Measurements from ENCODE around the gene CCDC188. TPM values are rescaled to one million over a fixed set of nuclear protein-coding genes. Genes with fewer than 3 reads are reported as not detected.

The CCDC188 gene
- total RNA-seq, 1 donor from 2014 or later: 1.6 TPM

DNA sequence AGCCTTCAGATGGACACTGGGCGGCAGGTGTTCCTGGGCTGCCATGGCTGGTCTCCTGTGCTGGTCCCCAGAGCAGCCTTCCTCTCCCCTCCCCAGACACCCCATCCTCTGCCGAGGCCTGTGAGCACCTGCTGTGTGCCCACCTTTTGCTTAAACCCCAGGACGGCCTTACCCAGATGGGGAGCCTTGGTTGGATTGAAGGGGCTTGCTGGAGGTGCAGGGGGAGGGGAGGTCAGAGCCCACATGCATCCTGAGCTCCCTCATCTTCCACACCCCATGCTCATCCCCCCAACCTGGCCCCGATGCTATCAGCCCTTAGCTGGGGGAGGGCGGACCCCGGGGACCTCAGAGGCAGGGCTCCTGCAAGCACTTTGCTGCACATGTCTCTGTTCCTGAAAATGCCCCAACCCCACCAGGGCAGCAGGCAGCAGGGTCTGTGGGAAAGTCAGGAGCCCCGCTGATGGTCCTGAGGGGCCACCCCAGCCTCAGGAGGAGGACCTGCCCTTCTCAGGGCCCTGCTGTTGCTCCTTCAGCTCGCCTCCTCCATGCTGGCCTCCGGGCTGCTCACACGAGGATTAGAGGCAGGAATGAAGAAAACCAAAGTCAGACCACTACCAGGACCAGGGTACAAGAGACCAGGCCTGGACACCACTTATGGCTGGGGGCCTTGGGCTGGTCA, 41.6 kb upstream of the CCDC188 start:
- intact Hi-C loops (cut with DNase I): no loop called here
- H3K9me3 ChIP-seq: no peaks in the 10 kb centered on the region
- H3K27me3 ChIP-seq: no peaks in the 10 kb centered on the region
- no peaks in the 10 kb centered on the region for H3K36me3 ChIP-seq
- ATAC-seq: no peak
- no peaks in the 10 kb centered on the region for H3K4me1 ChIP-seq
- TF ChIP-seq, protein P1, sequence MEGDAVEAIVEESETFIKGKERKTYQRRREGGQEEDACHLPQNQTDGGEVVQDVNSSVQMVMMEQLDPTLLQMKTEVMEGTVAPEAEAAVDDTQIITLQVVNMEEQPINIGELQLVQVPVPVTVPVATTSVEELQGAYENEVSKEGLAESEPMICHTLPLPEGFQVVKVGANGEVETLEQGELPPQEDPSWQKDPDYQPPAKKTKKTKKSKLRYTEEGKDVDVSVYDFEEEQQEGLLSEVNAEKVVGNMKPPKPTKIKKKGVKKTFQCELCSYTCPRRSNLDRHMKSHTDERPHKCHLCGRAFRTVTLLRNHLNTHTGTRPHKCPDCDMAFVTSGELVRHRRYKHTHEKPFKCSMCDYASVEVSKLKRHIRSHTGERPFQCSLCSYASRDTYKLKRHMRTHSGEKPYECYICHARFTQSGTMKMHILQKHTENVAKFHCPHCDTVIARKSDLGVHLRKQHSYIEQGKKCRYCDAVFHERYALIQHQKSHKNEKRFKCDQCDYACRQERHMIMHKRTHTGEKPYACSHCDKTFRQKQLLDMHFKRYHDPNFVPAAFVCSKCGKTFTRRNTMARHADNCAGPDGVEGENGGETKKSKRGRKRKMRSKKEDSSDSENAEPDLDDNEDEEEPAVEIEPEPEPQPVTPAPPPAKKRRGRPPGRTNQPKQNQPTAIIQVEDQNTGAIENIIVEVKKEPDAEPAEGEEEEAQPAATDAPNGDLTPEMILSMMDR (IDR thresholded peaks at IDR 0.05): no peak
- H3K27ac ChIP-seq: no peak overlapping the region
- H3K4me3 ChIP-seq: no peak overlapping the region
- no peak for DNase-seq

DNA sequence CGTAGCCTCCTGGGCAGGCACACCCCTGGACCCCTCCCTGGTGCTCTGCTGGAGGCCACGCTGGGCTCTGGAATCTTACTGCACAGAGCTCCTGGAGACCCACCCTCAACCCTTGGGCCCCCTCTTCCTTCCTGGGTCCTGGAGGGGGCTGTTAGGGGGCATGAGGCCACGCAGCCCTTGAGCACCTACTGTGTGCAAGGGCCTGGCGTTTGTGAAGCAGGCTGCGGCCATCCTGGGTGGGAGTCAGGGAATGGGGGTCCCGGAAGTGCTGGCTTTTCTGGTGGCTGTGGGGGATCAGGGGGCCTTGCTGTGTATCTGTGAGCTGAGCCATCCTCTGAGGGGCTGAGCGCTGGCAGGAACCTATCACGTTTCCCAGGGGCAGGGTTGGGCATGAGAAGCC, 40.9 kb upstream of the CCDC188 start:
- no peaks in the 10 kb centered on the region for H3K36me3 ChIP-seq
- H3K4me3 ChIP-seq: no peak overlapping the region
- TF ChIP-seq, protein P1 (IDR thresholded peaks at IDR 0.05): no peak
- H3K9me3 ChIP-seq: no peaks in the 10 kb centered on the region
- ATAC-seq (no peak), DNase-seq (no peak)
- no peak overlapping the region for H3K27ac ChIP-seq
- H3K4me1 ChIP-seq: no peaks in the 10 kb centered on the region
- intact Hi-C loops (cut with DNase I): no loop called here
- no peaks in the 10 kb centered on the region for H3K27me3 ChIP-seq

- H3K27me3 ChIP-seq: no peaks in the 10 kb centered on the region
- no peak overlapping the region for H3K4me3 ChIP-seq
- H3K36me3 ChIP-seq: no peaks in the 10 kb centered on the region
- DNase-seq (no peak), ATAC-seq (no peak)
- intact Hi-C loops (cut with DNase I): no loop called here
- TF ChIP-seq, protein P1 (IDR thresholded peaks at IDR 0.05): no peak
- H3K4me1 ChIP-seq: no peaks in the 10 kb centered on the region
- H3K9me3 ChIP-seq: no peaks in the 10 kb centered on the region
- H3K27ac ChIP-seq: no peak overlapping the region
These were observed 40.2 kb upstream of the CCDC188 start for GRCh38 chr22:20191000-20191515.

DNA sequence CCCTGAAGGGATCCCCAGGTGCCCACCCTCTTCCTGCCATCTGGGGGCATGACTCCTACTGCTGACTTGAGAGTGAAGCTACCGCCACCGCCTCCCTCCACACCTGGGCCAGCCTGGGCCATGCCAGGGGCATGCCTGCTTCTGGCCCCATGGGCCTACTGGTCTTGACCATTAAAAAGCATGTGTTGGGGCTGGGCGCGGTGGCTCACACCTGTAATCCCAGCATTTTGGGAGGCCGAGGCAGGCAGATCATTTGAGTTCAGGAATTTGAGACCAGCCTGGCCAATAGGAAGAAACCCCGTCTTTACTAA, 37.7 kb upstream of the CCDC188 start:
- intact Hi-C loops (cut with DNase I): no loop called here
- H3K4me3 ChIP-seq: no peak overlapping the region
- no peak overlapping the region for H3K27ac ChIP-seq
- H3K9me3 ChIP-seq: no peaks in the 10 kb centered on the region
- no peak for DNase-seq
- TF ChIP-seq, protein P1 (IDR thresholded peaks at IDR 0.05): no peak
- no peaks in the 10 kb centered on the region for H3K36me3 ChIP-seq
- ATAC-seq: no peak
- H3K4me1 ChIP-seq: no peaks in the 10 kb centered on the region
- no peaks in the 10 kb centered on the region for H3K27me3 ChIP-seq

DNA sequence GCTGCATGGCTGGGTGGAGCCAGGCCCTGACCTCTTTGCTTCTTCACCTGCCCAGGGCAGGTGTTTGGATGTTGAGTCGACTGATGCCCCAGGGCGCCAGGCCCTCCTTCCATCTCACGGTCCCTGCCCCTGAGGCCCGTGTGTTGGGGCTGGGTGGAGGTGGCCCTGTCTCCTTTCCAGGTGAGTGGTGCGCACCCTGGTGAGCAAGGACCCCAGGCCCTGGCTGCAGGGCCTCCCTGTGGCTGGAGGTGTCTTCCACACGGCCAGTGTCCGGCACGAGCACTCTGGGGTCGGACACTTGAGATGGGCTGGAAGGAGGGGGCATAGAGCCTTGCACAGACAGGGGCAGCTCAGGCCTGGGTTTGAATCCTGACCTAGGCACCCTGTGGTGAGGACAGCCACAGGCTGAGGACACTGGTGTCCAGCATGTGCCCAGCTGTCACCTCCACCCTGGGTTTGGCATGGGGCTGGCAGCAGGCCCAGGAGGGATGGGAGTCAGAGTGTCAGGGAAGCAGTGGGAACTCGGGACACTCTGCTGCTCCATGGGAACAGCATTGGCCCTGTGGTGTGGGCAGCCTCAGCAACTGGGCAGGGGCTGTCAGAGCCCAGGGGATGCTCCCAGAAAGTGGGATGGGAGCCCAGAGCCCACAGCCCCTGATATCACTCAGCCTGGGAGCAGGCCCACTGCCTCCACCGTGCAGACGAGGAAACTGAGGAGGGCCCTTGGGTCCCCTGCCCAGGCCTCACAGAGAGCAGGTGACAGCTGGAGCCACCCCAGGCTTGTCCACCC, 37.1 kb upstream of the CCDC188 start:
- Histone ChIP-seq H3K27ac (no peak overlapping the region), H3K36me3 (no peaks in the 10 kb centered on the region), H3K4me3 (no peak overlapping the region), H3K4me1 (no peaks in the 10 kb centered on the region), H3K27me3 (no peaks in the 10 kb centered on the region), H3K9me3 (no peaks in the 10 kb centered on the region)
- DNase-seq (no peak), ATAC-seq (no peak)
- TF ChIP-seq, protein P1 (IDR thresholded peaks at IDR 0.05): no peak
- intact Hi-C loops (cut with DNase I): no loop called here
